SW480 (cell line): ENCODE results near the gene MAGI2.

Experiments
- DNase-seq: peaks from one replicate; pipeline ENCODE4 v3.0.0-alpha.2; 2016; ENCODE audit warnings: low spot score

Gene MAGI2

GRCh38 chr7:79376299-79377025 lies 77.0 kb downstream of the MAGI2 start:
- no peak for DNase-seq

GRCh38 chr7:79361214-79361613 lies 92.3 kb downstream of the MAGI2 start:
- no peak for DNase-seq

GRCh38 chr7:79359827-79360226 lies 93.6 kb downstream of the MAGI2 start:
- DNase-seq = no peak

- DNase-seq = no peak
Measured at GRCh38 chr7:79357101-79357500, 96.4 kb downstream of the MAGI2 start.

GRCh38 chr7:79353720-79354468 lies 99.6 kb downstream of the MAGI2 start:
- no peak for DNase-seq

GRCh38 chr7:79352323-79352722 lies 101.1 kb downstream of the MAGI2 start:
- no peak for DNase-seq

- no peak for DNase-seq
Measured at GRCh38 chr7:79347351-79347750, 106.1 kb downstream of the MAGI2 start.

GRCh38 chr7:79341902-79342301 lies 111.6 kb downstream of the MAGI2 start:
- no peak for DNase-seq

- no peak for DNase-seq
Measured at GRCh38 chr7:79340212-79340611, 113.3 kb downstream of the MAGI2 start.

GRCh38 chr7:79339208-79339925 lies 114.1 kb downstream of the MAGI2 start:
- DNase-seq = no peak

- no peak for DNase-seq
Measured at GRCh38 chr7:79337717-79338116, 115.8 kb downstream of the MAGI2 start.

- no peak for DNase-seq
Measured at GRCh38 chr7:79334841-79335240, 118.6 kb downstream of the MAGI2 start.

- DNase-seq = no peak
Measured at GRCh38 chr7:79334334-79334733, 119.1 kb downstream of the MAGI2 start.

- no peak for DNase-seq
Measured at GRCh38 chr7:79332091-79332490, 121.4 kb downstream of the MAGI2 start.

- no peak for DNase-seq
Measured at GRCh38 chr7:79329464-79329863, 124.0 kb downstream of the MAGI2 start.

- no peak for DNase-seq
Measured at GRCh38 chr7:79320741-79321473, 132.6 kb downstream of the MAGI2 start.

GRCh38 chr7:79319369-79319768 lies 134.1 kb downstream of the MAGI2 start:
- DNase-seq = no peak

- peak; percentile 55 for DNase-seq
Measured at GRCh38 chr7:79317728-79318127, 135.7 kb downstream of the MAGI2 start.

GRCh38 chr7:79312022-79312421 lies 141.4 kb downstream of the MAGI2 start:
- no peak for DNase-seq

GRCh38 chr7:79308192-79308591 lies 145.3 kb downstream of the MAGI2 start:
- no peak for DNase-seq

GRCh38 chr7:79307376-79307775 lies 146.1 kb downstream of the MAGI2 start:
- no peak for DNase-seq

GRCh38 chr7:79304711-79305110 lies 148.8 kb downstream of the MAGI2 start:
- DNase-seq = no peak
